GM04504 (cell line): ENCODE data around the gene CHRM1.

ENCODE experiments used
- DNase-seq: peaks from one replicate; pipeline ENCODE4 v3.0.0-alpha.2; 2012; ENCODE audit warnings: low read depth

CHRM1 gene

DNA sequence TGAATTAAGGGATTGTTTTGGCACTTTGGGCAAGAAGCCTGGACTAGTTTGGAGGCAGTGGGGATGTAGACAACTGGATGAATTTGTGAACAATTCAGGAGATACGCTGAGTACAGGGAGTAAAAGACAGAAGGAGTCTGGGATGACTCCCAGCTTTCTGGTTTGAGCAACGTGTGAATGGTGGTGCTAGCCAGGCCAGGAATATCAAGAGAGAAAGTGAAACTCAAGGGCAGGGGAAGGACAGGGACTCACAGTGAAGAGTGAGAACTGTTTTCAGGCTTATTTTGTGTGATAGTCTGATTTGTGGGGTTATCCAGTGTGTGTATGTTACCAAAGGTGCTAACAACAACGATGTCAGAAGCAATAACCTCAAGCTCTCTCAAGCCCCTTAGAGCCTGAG, 15.9 kb downstream of the CHRM1 start:
- DNase-seq, result no peak

- no peak for DNase-seq
These were observed 18.2 kb downstream of the CHRM1 start for GRCh38 chr11:62902932-62903331.

GRCh38 chr11:62898027-62898426, 23.1 kb downstream of the CHRM1 start:
- DNase-seq, result no peak

DNA sequence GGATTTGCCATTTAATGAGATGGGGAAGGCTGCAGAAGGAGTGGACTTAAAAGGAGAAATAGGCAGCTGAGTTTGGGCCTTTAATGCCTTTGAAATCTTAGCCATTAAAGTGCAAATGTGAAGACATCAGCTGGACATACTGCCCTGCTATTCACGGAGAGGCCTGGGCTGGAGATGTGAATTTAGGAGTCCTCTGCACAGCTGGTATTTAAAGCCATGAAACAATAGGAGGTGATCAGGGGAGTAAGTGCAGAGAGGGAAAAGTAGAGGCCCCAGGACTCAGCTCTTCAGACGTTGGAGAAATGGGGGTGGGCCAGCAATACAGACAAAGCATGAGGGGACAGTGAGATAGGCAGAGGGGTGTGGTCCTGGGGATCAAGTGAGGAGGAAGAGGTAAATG, 23.9 kb downstream of the CHRM1 start:
- no peak for DNase-seq

- no peak for DNase-seq
These were observed 25.1 kb downstream of the CHRM1 start for GRCh38 chr11:62896049-62896448.

GRCh38 chr11:62895501-62895900, 25.7 kb downstream of the CHRM1 start:
- DNase-seq, result no peak

DNA sequence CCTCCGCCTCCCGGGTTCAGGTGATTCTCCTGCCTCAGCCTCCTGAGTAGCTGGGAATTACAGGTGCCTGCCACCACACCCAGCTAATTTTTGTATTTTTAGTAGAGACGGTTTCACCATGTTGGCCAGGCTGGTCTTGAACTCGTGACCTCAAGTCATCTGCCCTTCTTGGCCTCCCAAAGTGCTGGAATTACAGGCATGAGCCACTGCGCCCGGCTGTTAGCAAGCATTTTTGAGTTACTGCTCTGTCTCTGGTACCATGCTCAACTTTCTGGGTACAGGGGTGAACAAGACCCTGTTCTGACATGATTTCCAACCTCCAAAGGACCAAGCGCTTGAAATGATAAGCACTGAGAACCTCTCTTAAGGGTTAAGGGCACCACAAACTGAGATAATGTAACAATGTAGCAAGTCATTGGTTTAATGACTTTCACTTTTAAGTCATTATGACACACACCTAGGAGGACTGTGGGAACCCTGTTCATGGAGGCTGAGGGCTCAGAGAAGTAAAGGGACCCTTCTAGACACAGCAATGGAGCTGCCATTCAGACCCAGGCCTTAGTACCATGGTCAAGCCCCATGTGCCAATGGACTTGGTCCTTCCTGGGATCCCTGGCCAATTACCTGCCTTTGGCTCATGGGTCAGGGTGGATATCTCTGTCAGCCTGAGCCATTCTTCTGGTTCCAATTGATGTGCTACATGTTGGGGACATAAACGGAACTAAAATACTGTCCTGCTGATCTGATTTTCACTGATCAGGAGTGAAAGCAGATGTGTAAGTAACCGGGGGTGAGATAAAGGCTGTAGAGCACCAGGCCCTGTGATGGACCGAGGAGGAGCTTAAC, 28.9 kb downstream of the CHRM1 start:
- DNase-seq, result no peak

DNA sequence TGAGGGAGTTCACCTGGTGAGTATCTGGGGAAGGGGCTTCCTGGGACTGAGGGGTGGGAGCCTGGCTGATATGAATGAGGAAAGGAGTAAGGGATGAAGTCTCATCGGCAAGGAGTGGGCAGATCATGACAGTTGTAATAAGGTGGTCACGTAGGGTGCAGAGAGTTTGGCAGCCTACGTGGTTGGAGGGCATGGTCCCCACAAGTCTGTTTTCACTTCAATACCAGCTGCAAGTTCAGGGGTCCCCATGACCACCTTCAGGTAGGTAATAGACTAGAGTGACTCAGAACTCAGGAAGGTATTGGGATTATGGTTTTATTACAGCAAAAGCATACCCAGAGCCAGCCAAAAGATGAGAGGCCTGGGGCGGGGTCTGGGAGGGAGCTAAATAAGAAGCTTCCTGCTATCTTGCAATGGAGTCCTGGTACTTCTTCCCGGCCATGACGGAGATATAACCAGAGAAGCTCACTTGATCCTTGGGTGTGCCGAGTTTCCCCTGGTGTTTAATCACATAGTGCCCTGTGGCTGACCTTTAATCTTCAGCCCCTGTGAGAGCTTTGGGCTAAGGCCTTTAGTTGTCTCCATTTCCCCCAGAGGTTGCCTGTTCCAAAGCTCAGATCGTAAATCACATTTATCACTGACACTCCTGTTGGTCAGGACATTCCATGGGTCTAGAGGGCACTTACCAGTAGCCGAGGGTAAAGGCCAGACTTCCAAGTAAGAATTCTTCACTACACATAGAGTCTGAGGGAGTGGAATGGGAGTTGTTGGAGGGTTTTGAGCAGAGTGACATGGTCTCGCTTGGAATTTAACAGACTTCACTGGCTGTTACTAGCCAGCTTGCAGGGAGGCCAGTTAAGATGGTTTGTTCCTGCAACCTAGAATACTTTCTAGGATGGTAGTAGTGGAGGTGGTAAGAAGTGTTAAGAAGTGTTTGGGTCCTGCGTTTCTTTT, 31.4 kb downstream of the CHRM1 start:
- no peak for DNase-seq

GRCh38 chr11:62889126-62889483, 32.1 kb downstream of the CHRM1 start:
- DNase-seq, result no peak

GRCh38 chr11:62888406-62888805, 32.8 kb downstream of the CHRM1 start:
- no peak for DNase-seq

- DNase-seq, result no peak
These were observed 35.9 kb downstream of the CHRM1 start for GRCh38 chr11:62885137-62885750.

DNA sequence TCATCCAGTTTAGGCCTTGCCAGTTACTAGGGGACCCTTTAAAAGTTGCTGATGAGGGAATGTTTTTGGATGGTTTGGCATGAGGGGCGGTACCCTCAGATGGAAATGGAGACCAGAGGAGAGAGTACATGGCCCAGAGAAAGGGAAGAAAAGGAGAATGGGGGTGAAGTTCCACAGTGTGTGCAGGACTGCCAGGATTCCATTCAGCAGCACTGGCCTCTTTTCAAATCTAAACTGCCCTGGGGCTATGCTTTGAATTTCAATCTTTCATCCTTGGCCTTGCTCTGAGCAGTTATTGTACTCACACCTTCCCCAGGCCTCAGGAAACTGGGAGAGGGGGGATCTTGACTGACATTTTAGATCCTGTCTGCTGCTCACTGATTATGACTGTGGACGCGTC, 37.5 kb downstream of the CHRM1 start:
- DNase-seq, result no peak

DNA sequence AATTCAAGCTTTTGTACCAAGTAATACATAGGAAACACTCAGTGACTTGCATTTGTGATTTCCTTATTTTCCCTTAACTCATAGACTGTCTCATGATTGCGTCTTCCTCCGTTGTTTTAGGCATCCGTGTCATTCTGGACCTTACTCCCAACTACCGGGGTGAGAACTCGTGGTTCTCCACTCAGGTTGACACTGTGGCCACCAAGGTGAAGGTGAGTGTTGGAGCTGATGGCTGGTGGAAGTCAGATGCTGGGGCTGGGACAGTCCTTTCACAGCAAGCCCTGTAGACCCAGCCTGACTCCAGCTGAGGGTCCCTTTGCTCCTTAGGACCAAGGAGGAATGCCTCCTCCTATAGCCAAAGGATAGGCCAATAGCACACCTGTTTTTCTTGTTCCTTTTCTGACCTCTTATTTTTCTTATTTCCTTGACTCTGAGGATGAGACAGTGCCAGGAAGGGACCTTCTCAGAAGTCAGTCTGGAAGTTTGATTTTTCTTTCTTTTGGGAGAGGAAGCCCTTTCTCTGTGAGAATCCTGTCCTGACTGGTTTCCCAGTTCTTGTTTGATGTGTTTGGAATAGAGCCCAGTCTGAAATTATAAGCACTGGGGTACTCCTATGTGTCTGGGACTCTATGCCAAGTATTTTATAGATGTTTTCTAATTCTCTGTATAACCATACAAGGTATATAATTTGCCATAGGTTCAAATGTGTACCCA, 38.2 kb downstream of the CHRM1 start:
- DNase-seq, result no peak

DNA sequence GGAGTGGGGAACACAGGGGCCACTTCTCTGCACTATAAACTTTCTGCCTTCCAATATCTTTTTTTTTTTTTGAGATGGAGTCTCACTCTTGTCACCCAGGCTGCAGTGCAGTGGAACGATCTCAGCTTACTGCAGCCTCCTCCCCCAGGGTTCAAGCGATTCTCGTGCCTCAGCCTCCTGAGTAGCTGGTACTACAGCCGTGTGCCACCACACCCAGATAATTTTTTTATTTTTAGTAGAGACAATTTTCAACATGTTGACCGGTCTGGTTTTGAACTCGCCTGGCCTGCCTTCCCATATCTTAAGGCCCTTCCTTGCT, 38.8 kb downstream of the CHRM1 start:
- no peak for DNase-seq

DNA sequence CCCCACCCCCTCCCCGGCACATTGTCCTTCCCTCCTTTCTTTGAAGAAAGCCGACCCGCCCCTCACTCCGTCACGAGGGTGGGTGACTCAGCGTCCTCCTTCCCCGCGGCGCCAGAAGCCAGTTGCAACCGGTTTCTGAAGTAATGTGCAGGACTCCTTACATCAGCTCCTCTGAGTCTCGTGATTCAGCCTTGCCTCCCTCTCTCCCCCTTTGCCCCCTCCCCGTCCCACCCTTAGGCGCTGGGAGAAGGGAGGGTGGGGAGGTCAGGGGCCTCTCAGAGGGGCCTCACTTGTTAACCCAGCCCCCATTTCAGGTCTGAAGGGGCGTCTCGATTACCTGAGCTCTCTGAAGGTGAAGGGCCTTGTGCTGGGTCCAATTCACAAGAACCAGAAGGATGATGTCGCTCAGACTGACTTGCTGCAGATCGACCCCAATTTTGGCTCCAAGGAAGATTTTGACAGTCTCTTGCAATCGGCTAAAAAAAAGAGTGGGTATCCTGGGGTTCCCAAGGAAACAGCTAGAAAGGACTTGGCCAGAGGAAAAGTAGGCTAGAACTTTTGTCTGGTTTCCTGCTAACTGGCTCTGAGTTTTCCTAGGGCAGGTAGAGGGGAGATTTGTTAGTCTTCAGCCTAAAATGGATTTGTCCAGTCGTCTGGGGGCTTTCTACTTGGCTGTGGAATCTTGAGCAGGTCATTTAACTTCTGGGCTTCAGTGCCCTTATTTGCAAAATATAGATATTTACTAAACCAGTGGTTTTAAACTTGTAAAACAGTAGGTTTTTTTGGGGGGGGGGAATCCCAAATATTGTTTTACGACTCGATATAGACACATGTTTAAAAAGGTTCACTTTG, 39.4 kb downstream of the CHRM1 start:
- peak; percentile 97 for DNase-seq

DNA sequence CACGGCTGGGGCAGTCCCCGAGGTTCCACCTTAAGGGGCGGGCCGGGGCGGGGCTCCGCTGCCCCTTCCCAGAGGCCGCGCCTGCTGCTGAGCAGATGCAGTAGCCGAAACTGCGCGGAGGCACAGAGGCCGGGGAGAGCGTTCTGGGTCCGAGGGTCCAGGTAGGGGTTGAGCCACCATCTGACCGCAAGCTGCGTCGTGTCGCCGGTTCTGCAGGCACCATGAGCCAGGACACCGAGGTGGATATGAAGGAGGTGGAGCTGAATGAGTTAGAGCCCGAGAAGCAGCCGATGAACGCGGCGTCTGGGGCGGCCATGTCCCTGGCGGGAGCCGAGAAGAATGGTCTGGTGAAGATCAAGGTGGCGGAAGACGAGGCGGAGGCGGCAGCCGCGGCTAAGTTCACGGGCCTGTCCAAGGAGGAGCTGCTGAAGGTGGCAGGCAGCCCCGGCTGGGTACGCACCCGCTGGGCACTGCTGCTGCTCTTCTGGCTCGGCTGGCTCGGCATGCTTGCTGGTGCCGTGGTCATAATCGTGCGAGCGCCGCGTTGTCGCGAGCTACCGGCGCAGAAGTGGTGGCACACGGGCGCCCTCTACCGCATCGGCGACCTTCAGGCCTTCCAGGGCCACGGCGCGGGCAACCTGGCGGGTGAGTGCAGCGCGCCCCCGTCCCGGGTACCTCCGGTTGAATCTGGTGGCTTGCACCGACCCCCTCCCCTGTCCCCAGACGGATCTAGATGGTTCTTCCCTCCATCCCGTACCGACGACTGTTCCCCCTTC, 40.2 kb downstream of the CHRM1 start, which contains the start of gene SLC3A2:
SLC3A2 (plus strand) TSS at position 94 of the 776 bp plus-strand sequence; CDS start at position 222, 128 bp downstream.
- peak; percentile 79 for DNase-seq

- peak; percentile 70 for DNase-seq
These were observed 40.8 kb downstream of the CHRM1 start for GRCh38 chr11:62880231-62880802.

- no peak for DNase-seq
These were observed 41.8 kb downstream of the CHRM1 start for GRCh38 chr11:62879235-62879978.

DNA sequence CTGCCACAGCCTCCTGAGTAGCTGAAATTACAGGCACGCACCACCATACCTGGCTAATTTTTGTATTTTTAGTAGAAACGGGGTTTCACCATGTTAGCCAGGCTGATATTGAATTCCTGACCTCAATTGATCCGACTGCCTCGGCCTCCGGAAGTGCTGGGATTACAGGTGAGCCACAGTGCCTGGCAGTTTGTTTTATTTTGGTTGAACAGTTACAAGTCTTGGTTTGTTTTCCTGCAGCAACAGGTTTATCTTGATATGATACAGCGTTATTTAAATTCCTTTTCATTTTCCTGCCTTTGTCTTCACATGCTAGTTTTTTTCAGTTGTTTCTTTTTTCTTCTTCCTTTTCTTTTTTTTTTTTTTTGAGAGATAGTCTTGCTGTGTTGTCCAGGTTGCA, 44.5 kb downstream of the CHRM1 start:
- no peak for DNase-seq
